Stomach (tissue), 9 donors: Measurements from ENCODE around the gene RASIP1. TPM values are rescaled to one million over a fixed set of nuclear protein-coding genes. Genes with fewer than 3 reads are reported as not detected.
"Not testable (repeated sequence)": the region's sequence is repeated elsewhere in the genome, so short reads cannot be mapped to it uniquely, and the experiment has no call there.

Experiments used
- DNase-seq, 2 donors: peaks; one replicate each; pipeline versions ENCODE4 v3.0.0 to v3.0.0-alpha.2; 2013 to 2019
- H3K27ac ChIP-seq, 5 donors: fragments of 200-600 bp in 4 of 5; sonication (generic) in 4 of 5; one replicate each; pipeline ENCODE4 v1.5.1; 2013 to 2019; ENCODE audit warnings: mild to moderate bottlenecking in 1 of 5, moderate library complexity in 1 of 5
- H3K27me3 ChIP-seq, 3 donors: fragments of 200-600 bp; sonication (generic); one replicate each; pipeline ENCODE4 v1.5.1; 2017 to 2019; ENCODE audit warnings: mixed run types in 1 of 3
- H3K36me3 ChIP-seq, 4 donors: fragments of 200-600 bp; sonication (generic); 1 replicate in 3 of 4; 2 replicates in 1 of 4; pipeline ENCODE4 v1.5.1; 2016 to 2019
- H3K4me1 ChIP-seq, 4 donors: fragments of 200-600 bp; sonication (generic); one replicate each; pipeline ENCODE4 v1.5.1; 2016 to 2019
- H3K4me3 ChIP-seq, 4 donors: fragments of 200-600 bp; sonication (generic) in 3 of 4; one replicate each; pipeline ENCODE4 v1.5.1; 2016 to 2019; ENCODE audit warnings: mild to moderate bottlenecking in 1 of 4
- H3K9me3 ChIP-seq, 4 donors: fragments of 200-600 bp; sonication (generic); one replicate each; pipeline ENCODE4 v1.5.1; 2016 to 2019
- CTCF ChIP-seq, 7 experiments: fragments of 450-650 bp in 4 of 7; fragments of 200-600 bp in 3 of 7; sonication (generic) in 3 of 7; IDR thresholded peaks; one replicate each; pipeline ENCODE4 v1.5.1; 2016 to 2019; ENCODE audit warnings: antibody characterized with exemption in 7 of 7, control low read depth in 2 of 7, mild to moderate bottlenecking in 1 of 7
- EP300 ChIP-seq: sonication (generic); formaldehyde crosslinking; IDR thresholded peaks from one replicate; pipeline ENCODE4 v1.6.1; 2017; ENCODE audit warnings: antibody characterized with exemption
- POLR2A ChIP-seq, 4 donors: fragments of 450-650 bp; IDR thresholded peaks; one replicate each; pipeline ENCODE4 v1.6.1; 2016; ENCODE audit warnings: antibody characterized with exemption in 4 of 4, control low read depth in 2 of 4, mild to moderate bottlenecking in 1 of 4, moderate library complexity in 1 of 4
- POLR2AphosphoS5 ChIP-seq, 3 donors: sonication (generic); formaldehyde crosslinking; IDR thresholded peaks; one replicate each; pipeline ENCODE4 v1.6.1; 2016; ENCODE audit warnings: antibody characterized with exemption in 3 of 3
- WGBS, 5 donors: extraction: QIAGEN DNeasy Blood & Tissue Kit in 3 of 5; methylation state at CpG; one replicate each; pipeline versions ENCODE4 v1.1.5 to v1.1.7; 2013 to 2018; 5-methylcytosine and 5-hydroxymethylcytosine counted together
- intact Hi-C: fragments of 100-400 bp; cut with DNase I; formaldehyde crosslinking; loops from one replicate; pipeline ENCODE4 v1.15.1; 2023; ENCODE audit warnings: low total_unique reads
- polyA plus RNA-seq, 3 donors: library from polyadenylated mRNA; stranded (reverse); fragments of 200-250 nt; gene quantifications; one replicate each; pipeline ENCODE4 v1.2.3, GENCODE V29; 2013
- total RNA-seq, 5 donors: library from RNA; depleted of rRNA; stranded (reverse); fragments of >200 nt; gene quantifications; one replicate each; pipeline versions ENCODE4 v1.1.0 to v1.2.3, GENCODE V29; 2014 to 2016
- donor health status: healthy with polysubstance abuse.
- donor health status: Bipolar disorder and iron deficiency.
- donor health status: healthy.

RASIP1 gene
- total and polyA plus RNA-seq, 8 donors: 4.7 to 44.9 (median 10.2) TPM

- intact Hi-C loops: no loop called here
- peak; percentile 47 to 62 for DNase-seq
- no peaks in the 10 kb centered on the region for H3K9me3 ChIP-seq
- peaks cover 0 to 11% (median 8%) of the 10 kb centered on the region in 4 donors for H3K36me3 ChIP-seq
- H3K4me3 ChIP-seq: peak overlapping the region; percentile 40 to 58 (median 47)
- peak overlapping the region; percentile 86 to 94 (median 88) for H3K27ac ChIP-seq
- 4 to 6% (median 4%) methylated on average over 31 to 34 of the region's 34 CpGs for WGBS, 5 donors
- peaks cover 17 to 36% (median 26%) of the 10 kb centered on the region in 4 donors for H3K4me1 ChIP-seq
- H3K27me3 ChIP-seq: peaks cover 0 to 23% (median 8%) of the 10 kb centered on the region in 3 donors
- TF ChIP-seq POLR2AphosphoS5 (IDR thresholded peaks at IDR 0.05): no peak
- TF ChIP-seq EP300: no peak
- TF ChIP-seq CTCF (IDR thresholded peaks at IDR 0.05): no peak
- no peak for TF ChIP-seq POLR2A (IDR thresholded peaks at IDR 0.05)
Observed at GRCh38 chr19:48696353-48697010, 43.9 kb downstream of the RASIP1 start.

GRCh38 chr19:48695743-48696352 lies 44.6 kb downstream of the RASIP1 start, which contains the start of gene FUT2:
Gene FUT2, plus strand, starts transcription at chr19:48695971. Its CDS starts 6,986 bp downstream, at chr19:48702957.
- peak; percentile 90 to 92 for DNase-seq
- Histone ChIP-seq H3K27me3 (peaks cover 0 to 23% (median 8%) of the 10 kb centered on the region in 3 donors), H3K27ac (peak within 1 kb of the TSS; percentile 86 to 94 (median 88)), H3K4me1 (peaks cover 17 to 36% (median 26%) of the 10 kb centered on the region in 4 donors), H3K9me3 (no peaks in the 10 kb centered on the region), H3K4me3 (peak within 1 kb of the TSS; percentile 40 to 58 (median 47)), H3K36me3 (peaks cover 0 to 5% (median 1%) of the 10 kb centered on the region in 4 donors)
- TF ChIP-seq POLR2AphosphoS5 (IDR thresholded peaks at IDR 0.05) (peak in 2 of 3 donors; percentile 95), CTCF (IDR thresholded peaks at IDR 0.05) (no peak), EP300 (no peak), POLR2A (IDR thresholded peaks at IDR 0.05) (peak in 2 of 4 donors; percentile 59 to 93)
- intact Hi-C loops: no loop called here
- WGBS, 5 donors: 17 to 31% (median 22%) methylated on average over 13 to 16 of the region's 16 CpGs

DNA sequence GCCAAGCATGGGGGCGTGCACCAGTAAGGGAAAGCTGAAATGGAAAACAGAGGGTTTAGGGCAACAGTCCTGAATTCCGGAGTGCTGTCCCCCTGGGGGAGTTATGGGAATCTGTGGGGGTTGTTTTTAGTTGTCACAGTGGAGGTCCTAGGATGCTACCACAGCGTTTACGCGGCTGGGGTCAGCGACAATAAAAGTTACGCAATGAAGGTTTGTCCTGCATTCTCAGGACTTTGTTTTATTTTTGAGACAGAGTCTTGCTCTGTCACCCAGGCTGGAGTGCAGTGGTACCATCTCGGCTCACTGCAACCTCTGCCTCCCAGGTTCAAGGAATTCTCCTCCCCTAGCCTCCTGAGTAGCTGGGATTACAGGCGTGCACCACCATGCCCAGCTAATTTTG lies 46.8 kb downstream of the RASIP1 start:
- Histone ChIP-seq H3K27ac (peak overlapping the region in 1 of 5 donors; percentile 88), H3K27me3 (peaks cover 0 to 23% (median 8%) of the 10 kb centered on the region in 3 donors), H3K4me1 (peaks cover 13 to 44% (median 25%) of the 10 kb centered on the region in 4 donors)
- intact Hi-C loops, H3K36me3 ChIP-seq, H3K4me3 ChIP-seq, DNase-seq, H3K9me3 ChIP-seq: not testable (repeated sequence)
- 86 to 94% (median 88%) methylated on average over 9 of the region's 9 CpGs for WGBS, 5 donors

GRCh38 chr19:48689449-48689848 lies 51.0 kb downstream of the RASIP1 start:
- DNase-seq: peak in 1 of 2 donors; percentile 55
- Histone ChIP-seq H3K4me3 (no peak overlapping the region), H3K4me1 (peaks cover under 1 to 26% (median 16%) of the 10 kb centered on the region in 4 donors), H3K27ac (peak overlapping the region in 3 of 5 donors; percentile 46 to 51 (median 50)), H3K9me3 (no peaks in the 10 kb centered on the region), H3K27me3 (no peaks in the 10 kb centered on the region), H3K36me3 (no peaks in the 10 kb centered on the region)
- WGBS, 5 donors: 22 to 43% (median 37%) methylated on average over 7 of the region's 7 CpGs
- intact Hi-C loops: no loop called here
- no peak for TF ChIP-seq POLR2AphosphoS5 (IDR thresholded peaks at IDR 0.05)
- no peak for TF ChIP-seq POLR2A (IDR thresholded peaks at IDR 0.05)
- TF ChIP-seq CTCF (IDR thresholded peaks at IDR 0.05): no peak
- no peak for TF ChIP-seq EP300
